ENCODE data around the gene DNAI4. TPM values are rescaled to one million over a fixed set of nuclear protein-coding genes. Genes with fewer than 3 reads are reported as not detected.
"Not testable (repeated sequence)": the region's sequence is repeated elsewhere in the genome, so short reads cannot be mapped to it uniquely, and the experiment has no call there.

The DNAI4 gene
- total and polyA plus RNA-seq, 2 experiments from 2014 or later, result 2.9 to 5.9 TPM

GRCh38 chr1:66809736-66810326 is 114.8 kb downstream of the DNAI4 start:
- no peak for TF ChIP-seq CTCF (IDR thresholded peaks at IDR 0.05; ENCODE audit: poor library complexity)
- no peak for TF ChIP-seq EZH2phosphoT487 (IDR thresholded peaks at IDR 0.05; ENCODE audit: low read depth, severe bottlenecking, unreplicated experiment)
- no peak for TF ChIP-seq EZH2 (IDR thresholded peaks at IDR 0.05; ENCODE audit: borderline replicate concordance)
- no peaks in the 10 kb centered on the region for H4K20me1 ChIP-seq (ENCODE audit: insufficient read depth, poor library complexity, severe bottlenecking)
- peak; percentile 6 for DNase-seq (ENCODE audit: low spot score)

GRCh38 chr1:66809245-66809644 is 115.4 kb downstream of the DNAI4 start:
- no peak overlapping the region for H2AFZ ChIP-seq

More at GRCh38 chr1:66809736-66810326, 114.8 kb downstream of the DNAI4 start:
- H3K9me3 ChIP-seq (ENCODE audit: low read depth), result no peaks in the 10 kb centered on the region
- no peaks in the 10 kb centered on the region for H3K27me3 ChIP-seq
- no peaks in the 10 kb centered on the region for H3K4me1 ChIP-seq (ENCODE audit: insufficient read depth)
- H2AFZ ChIP-seq, result no peak overlapping the region
- H3K4me3 ChIP-seq, result no peak overlapping the region
- no peaks in the 10 kb centered on the region for H3K9me2 ChIP-seq (replicated peaks; ENCODE audit: insufficient read depth)
- no peak overlapping the region for H3K4me2 ChIP-seq
- no peaks in the 10 kb centered on the region for H3K36me3 ChIP-seq (replicated peaks; ENCODE audit: insufficient read depth, low read depth)
- H3K79me2 ChIP-seq, result no peaks in the 10 kb centered on the region
- WGBS (ENCODE audit: low lambda C conversion rate, missing lambda C conversion rate), result 35% methylated on average over 1 of the region's 1 CpG
- H3K27ac ChIP-seq, result peak overlapping the region; percentile 73

GRCh38 chr1:66795839-66796238 is 128.8 kb downstream of the DNAI4 start:
- not testable (repeated sequence) for H3K4me2 ChIP-seq; DNase-seq (ENCODE audit: low spot score)
- whole genome bisulfite sequencing (ENCODE audit: low lambda C conversion rate, missing lambda C conversion rate), result 93% methylated on average over 2 of the region's 2 CpGs

More at GRCh38 chr1:66809245-66809644, 115.4 kb downstream of the DNAI4 start:
- no peak for TF ChIP-seq EZH2phosphoT487 (IDR thresholded peaks at IDR 0.05; ENCODE audit: low read depth, severe bottlenecking, unreplicated experiment)
- TF ChIP-seq CTCF (IDR thresholded peaks at IDR 0.05; ENCODE audit: poor library complexity), result no peak
- no peak for TF ChIP-seq EZH2 (IDR thresholded peaks at IDR 0.05; ENCODE audit: borderline replicate concordance)
- Histone ChIP-seq H3K4me1 (ENCODE audit: insufficient read depth) (no peaks in the 10 kb centered on the region), H3K9me2 (replicated peaks; ENCODE audit: insufficient read depth) (no peaks in the 10 kb centered on the region), H3K4me3 (no peak overlapping the region), H3K9me3 (ENCODE audit: low read depth) (no peaks in the 10 kb centered on the region), H3K27ac (no peak overlapping the region), H3K27me3 (no peaks in the 10 kb centered on the region), H3K36me3 (replicated peaks; ENCODE audit: insufficient read depth, low read depth) (no peaks in the 10 kb centered on the region), H3K79me2 (no peaks in the 10 kb centered on the region), H4K20me1 (ENCODE audit: insufficient read depth, poor library complexity, severe bottlenecking) (no peaks in the 10 kb centered on the region), H3K4me2 (no peak overlapping the region)
- 78% methylated on average over 1 of the region's 1 CpG for WGBS (ENCODE audit: low lambda C conversion rate, missing lambda C conversion rate)
- no peak for DNase-seq (ENCODE audit: low spot score)

GRCh38 chr1:66791621-66792610 is 132.7 kb downstream of the DNAI4 start:
- TF ChIP-seq EZH2phosphoT487 (IDR thresholded peaks at IDR 0.05; ENCODE audit: low read depth, severe bottlenecking, unreplicated experiment) (no peak), CTCF (IDR thresholded peaks at IDR 0.05; ENCODE audit: poor library complexity) (no peak), EZH2 (IDR thresholded peaks at IDR 0.05; ENCODE audit: borderline replicate concordance) (no peak)
- H3K9me2 ChIP-seq (replicated peaks; ENCODE audit: insufficient read depth), result no peaks in the 10 kb centered on the region
- H3K9me3 ChIP-seq (ENCODE audit: low read depth), result no peaks in the 10 kb centered on the region
- H2AFZ ChIP-seq, result no peak overlapping the region
- H3K79me2 ChIP-seq, result no peaks in the 10 kb centered on the region
- H3K4me3 ChIP-seq, result no peak overlapping the region
- H3K27ac ChIP-seq, result no peak overlapping the region
- H3K36me3 ChIP-seq (replicated peaks; ENCODE audit: insufficient read depth, low read depth), result no peaks in the 10 kb centered on the region
- no peaks in the 10 kb centered on the region for H4K20me1 ChIP-seq (ENCODE audit: insufficient read depth, poor library complexity, severe bottlenecking)
- no peaks in the 10 kb centered on the region for H3K4me1 ChIP-seq (ENCODE audit: insufficient read depth)
- no peak overlapping the region for H3K4me2 ChIP-seq
- H3K27me3 ChIP-seq, result no peaks in the 10 kb centered on the region
- 89% methylated on average over 5 of the region's 5 CpGs for WGBS (ENCODE audit: low lambda C conversion rate, missing lambda C conversion rate)
- no peak for DNase-seq (ENCODE audit: low spot score)

More at GRCh38 chr1:66795839-66796238, 128.8 kb downstream of the DNAI4 start:
- H4K20me1 ChIP-seq (ENCODE audit: insufficient read depth, poor library complexity, severe bottlenecking); H3K4me3 ChIP-seq; H3K4me1 ChIP-seq (ENCODE audit: insufficient read depth); H2AFZ ChIP-seq; H3K27me3 ChIP-seq; H3K9me3 ChIP-seq (ENCODE audit: low read depth); H3K9me2 ChIP-seq (replicated peaks; ENCODE audit: insufficient read depth); H3K36me3 ChIP-seq (replicated peaks; ENCODE audit: insufficient read depth, low read depth); H3K79me2 ChIP-seq; H3K27ac ChIP-seq: not testable (repeated sequence)
